GM12801 (cell line): ENCODE data around the gene SAMSN1.

Source experiments
- CTCF ChIP-seq: IDR thresholded peaks from one replicate; pipeline ENCODE4 v1.5.1; 2011; ENCODE audit warnings: control low read depth; ENCODE audit not compliant: insufficient read length; ENCODE audit errors: extremely low read depth

Gene SAMSN1

DNA sequence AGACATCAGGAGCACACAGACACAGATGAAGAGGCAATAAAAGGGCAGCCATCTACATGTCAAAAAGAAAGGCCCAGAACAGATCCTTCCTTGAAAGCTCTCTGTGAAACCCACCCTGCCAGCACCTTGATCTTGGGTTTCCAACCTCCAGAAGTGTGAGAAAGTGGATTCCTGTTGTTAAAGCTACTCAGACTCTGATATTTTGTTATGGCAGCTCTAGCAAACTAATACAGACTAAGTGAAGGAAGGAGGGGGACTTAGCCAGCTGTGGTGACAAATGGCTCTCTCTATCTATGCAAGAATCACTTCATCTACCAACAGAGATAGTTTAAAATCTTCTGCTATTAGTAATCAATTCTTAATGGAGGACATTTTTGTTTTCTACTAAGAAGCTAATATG is 10.4 kb downstream of the SAMSN1 start:
- no peak for TF ChIP-seq CTCF

- no peak for TF ChIP-seq CTCF
Measured at GRCh38 chr21:14533499-14534428, 12.4 kb downstream of the SAMSN1 start.

- TF ChIP-seq CTCF, result no peak
Measured at GRCh38 chr21:14531757-14532316, 14.3 kb downstream of the SAMSN1 start.

DNA sequence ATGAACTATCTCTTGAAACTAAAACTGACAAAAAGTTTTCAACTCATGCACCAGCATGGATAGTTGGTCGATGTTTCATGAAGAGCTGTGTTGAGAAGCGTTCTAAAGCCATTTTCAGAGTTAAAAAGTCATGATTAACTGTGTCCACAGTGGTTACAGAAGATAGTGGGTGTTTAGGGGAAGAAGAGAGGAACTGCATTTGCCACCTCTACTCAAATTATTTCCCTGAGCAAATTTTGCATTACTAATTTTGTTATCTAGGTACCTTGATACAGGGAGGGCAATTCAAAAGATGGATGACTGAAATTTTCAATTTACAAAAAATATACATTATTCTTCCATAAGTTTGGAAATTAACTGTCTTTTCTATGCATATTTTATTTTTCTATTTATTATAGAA is 15.5 kb downstream of the SAMSN1 start:
- no peak for TF ChIP-seq CTCF

- TF ChIP-seq CTCF, result no peak
Measured at GRCh38 chr21:14528815-14529214, 17.3 kb downstream of the SAMSN1 start.

GRCh38 chr21:14527696-14528652 is 18.1 kb downstream of the SAMSN1 start:
- no peak for TF ChIP-seq CTCF
